SK-N-SH (cell line): ENCODE data around the gene PTPN4. TPM values are rescaled to one million over a fixed set of nuclear protein-coding genes. Genes with fewer than 3 reads are reported as not detected.

ENCODE experiments used
- CTCF ChIA-PET: fragments of 300-600, 350-600 bp; formaldehyde crosslinking; extraction: SDS; loops from one replicate; lab custom pipeline; 2021; lab: Yijun Ruan, JAX
- POLR2A ChIA-PET: fragments of 350-600 bp; sonication (Branson Sonifier 250); formaldehyde crosslinking; extraction: SDS; loops from one replicate; lab custom pipeline; 2020; ENCODE audit warnings: antibody characterized with exemption, inconsistent platforms; lab: Yijun Ruan, JAX
- DNase-seq: peaks from one replicate; pipeline ENCODE4 v3.0.0; 2012
- H2AFZ ChIP-seq: fragments of 200-600 bp; sonication (generic); 2 replicates; pipeline ENCODE4 v1.8.1; 2016; ENCODE audit warnings: antibody characterized with exemption, mild to moderate bottlenecking, low read depth
- H3F3A ChIP-seq: fragments of 200-600 bp; sonication (generic); replicated peaks from 2 replicates; pipeline ENCODE3; 2016; ENCODE audit warnings: antibody characterized with exemption, mild to moderate bottlenecking; ENCODE audit not compliant: insufficient read depth
- H3K27ac ChIP-seq, 2 experiments: fragments of 200-500 bp in 1 of 2; fragments of 200-600 bp in 1 of 2; sonication (Bioruptor generic) in 1 of 2; sonication (generic), shearing (Covaris generic) in 1 of 2; 2 replicates each; pipeline versions ENCODE4 v1.5.1 to v1.6.1; 2014 to 2016; ENCODE audit warnings: low read depth in 2 of 2, inconsistent platforms in 1 of 2, low read length in 1 of 2, mild to moderate bottlenecking in 1 of 2, mixed read lengths in 1 of 2
- H3K27me3 ChIP-seq: fragments of 200-600 bp; sonication (generic), shearing (Covaris generic); 2 replicates; pipeline ENCODE4 v1.6.1; 2016; ENCODE audit warnings: mixed run types; ENCODE audit not compliant: insufficient read depth
- H3K36me3 ChIP-seq, 2 experiments: fragments of 200-500 bp in 1 of 2; fragments of 200-600 bp in 1 of 2; sonication (Bioruptor generic) in 1 of 2; sonication (generic) in 1 of 2; replicated peaks in 1 of 2; 2 replicates each; pipeline versions ENCODE3 to v1.5.1; 2014 to 2016; ENCODE audit warnings: low read length in 1 of 2, mild to moderate bottlenecking in 1 of 2; ENCODE audit not compliant: insufficient read depth in 2 of 2, control insufficient read depth in 1 of 2
- H3K4me1 ChIP-seq, 2 experiments: fragments of 200-500 bp in 1 of 2; fragments of 200-600 bp in 1 of 2; sonication (Bioruptor generic) in 1 of 2; sonication (generic), shearing (Covaris generic) in 1 of 2; 2 replicates each; pipeline versions ENCODE4 v1.5.1 to v1.6.1; 2014 to 2016; ENCODE audit warnings: low read depth in 1 of 2, low read length in 1 of 2, mixed run types in 1 of 2; ENCODE audit not compliant: insufficient read depth in 2 of 2, control insufficient read depth in 1 of 2
- H3K4me2 ChIP-seq: fragments of 200-600 bp; sonication (generic), shearing (Covaris generic); 2 replicates; pipeline ENCODE4 v1.6.1; 2017; ENCODE audit warnings: mixed run types
- H3K4me3 ChIP-seq, 2 experiments: fragments of 200-500 bp in 1 of 2; fragments of 200-600 bp in 1 of 2; sonication (Bioruptor generic) in 1 of 2; sonication (generic), shearing (Covaris generic) in 1 of 2; 2 replicates each; pipeline versions ENCODE4 v1.5.1 to v1.8.1; 2014 to 2016; ENCODE audit warnings: low read depth in 2 of 2, inconsistent platforms in 1 of 2, low read length in 1 of 2, mild to moderate bottlenecking in 1 of 2, mixed read lengths in 1 of 2, moderate library complexity in 1 of 2
- H3K79me2 ChIP-seq: fragments of 200-600 bp; sonication (generic); 2 replicates; pipeline ENCODE4 v1.8.1; 2017; ENCODE audit warnings: mild to moderate bottlenecking; ENCODE audit not compliant: insufficient read depth
- H3K9ac ChIP-seq: fragments of 200-600 bp; sonication (generic); 2 replicates; pipeline ENCODE4 v1.6.1; 2017; ENCODE audit warnings: mixed run types
- H3K9me2 ChIP-seq: fragments of 200-600 bp; sonication (generic); 2 replicates; pipeline ENCODE4 v1.6.1; 2017; ENCODE audit warnings: mixed run types
- H3K9me3 ChIP-seq: fragments of 200-600 bp; sonication (generic); 2 replicates; pipeline ENCODE4 v1.6.1; 2017; ENCODE audit warnings: mixed run types, mild to moderate bottlenecking, moderate library complexity
- H4K20me1 ChIP-seq: fragments of 200-600 bp; sonication (generic); 2 replicates; pipeline ENCODE4 v1.6.1; 2017; ENCODE audit warnings: mild to moderate bottlenecking, mixed run types; ENCODE audit not compliant: insufficient read depth
- ELF1 ChIP-seq: IDR thresholded peaks from 2 replicates; pipeline ENCODE4 v1.4.0; 2012
- EP300 ChIP-seq, 2 experiments: IDR thresholded peaks; 2 replicates each; pipeline versions ENCODE4 v1.4.0 to v1.6.1; 2012; ENCODE audit warnings: borderline replicate concordance in 1 of 2, low read depth in 1 of 2, low read length in 1 of 2
- FOXJ3 ChIP-seq: sonication (generic); formaldehyde crosslinking; IDR thresholded peaks from 2 replicates; pipeline ENCODE4 v1.5.1; 2020; ENCODE audit warnings: mild to moderate bottlenecking, missing genetic modification reagents
- GABPA ChIP-seq: IDR thresholded peaks from 2 replicates; pipeline ENCODE4 v1.4.0; 2012; ENCODE audit warnings: low read depth, mild to moderate bottlenecking
- GATA2 ChIP-seq: sonication (generic); formaldehyde crosslinking; IDR thresholded peaks from 2 replicates; pipeline ENCODE4 v1.5.0; 2020; ENCODE audit warnings: mild to moderate bottlenecking, missing genetic modification reagents
- IRF3 ChIP-seq: fragments of 150-350 bp; IDR thresholded peaks from 2 replicates; pipeline ENCODE4 v1.6.1; 2016; ENCODE audit warnings: mild to moderate bottlenecking, low read depth, low read length
- MEF2A ChIP-seq: IDR thresholded peaks from 2 replicates; pipeline ENCODE4 v1.4.0; 2012; ENCODE audit warnings: low read depth, borderline replicate concordance
- NFIC ChIP-seq: IDR thresholded peaks from 2 replicates; pipeline ENCODE4 v1.4.0; 2012; ENCODE audit warnings: borderline replicate concordance
- PBX3 ChIP-seq: IDR thresholded peaks from 2 replicates; pipeline ENCODE4; 2012
- RAD21 ChIP-seq: IDR thresholded peaks from 2 replicates; pipeline ENCODE4 v1.6.1; 2012; ENCODE audit warnings: mild to moderate bottlenecking, low read length
- REST ChIP-seq: IDR thresholded peaks from 2 replicates; pipeline ENCODE4 v1.6.1; 2012; ENCODE audit warnings: mild to moderate bottlenecking, low read depth, low read length, moderate library complexity
- RFX5 ChIP-seq: IDR thresholded peaks from 2 replicates; pipeline ENCODE4 v1.6.1; 2012; ENCODE audit warnings: mild to moderate bottlenecking, improper control_type of control experiment, low read length
- RXRA ChIP-seq: IDR thresholded peaks from 2 replicates; pipeline ENCODE4 v1.4.0; 2012; ENCODE audit warnings: low read depth, mild to moderate bottlenecking, borderline replicate concordance
- SIN3A ChIP-seq: IDR thresholded peaks from 2 replicates; pipeline ENCODE4 v1.6.1; 2012; ENCODE audit warnings: low read depth, mild to moderate bottlenecking, low read length, moderate library complexity, borderline replicate concordance
- TAF1 ChIP-seq: IDR thresholded peaks from 2 replicates; pipeline ENCODE4 v1.6.1; 2012; ENCODE audit warnings: low read depth, mild to moderate bottlenecking, low read length, moderate library complexity, borderline replicate concordance
- YY1 ChIP-seq: IDR thresholded peaks from 2 replicates; pipeline ENCODE4 v1.4.0; 2012; ENCODE audit warnings: low read depth, mild to moderate bottlenecking
- ZBTB33 ChIP-seq: IDR thresholded peaks from 2 replicates; pipeline ENCODE4 v1.4.0; 2012; ENCODE audit warnings: low read depth, borderline replicate concordance
- whole genome bisulfite sequencing: methylation state at CpG from one replicate; pipeline ENCODE4 v1.1.6; 2017; ENCODE audit warnings: low lambda C conversion rate; 5-methylcytosine and 5-hydroxymethylcytosine counted together
- polyA plus RNA-seq, 3 experiments: library from polyadenylated mRNA; depleted of rRNA; stranded (reverse); fragments of >200 nt; gene quantifications; 2 replicates each; pipeline ENCODE4 v1.2.3, GENCODE V29; 2012

Gene PTPN4
- polyA plus RNA-seq, 1 of the 3 experiments (the other 2 are of a cell fraction), result 6.2 TPM

GRCh38 chr2:119711352-119711751 lies 48.4 kb upstream of the PTPN4 start:
- DNase-seq, result no peak
- ChIA-PET CTCF (interaction anchor here (2.2 kb wide), 1 partner anchor 8 kb away, joined by 5 read pairs; no protein-coding TSS in a partner anchor), POLR2A (no interaction called here)
- no peaks in the 10 kb centered on the region for H3K9me2 ChIP-seq
- H3K4me1 ChIP-seq, result peaks cover 0 to 7% of the 10 kb centered on the region in 2 experiments; a peak in 1 of 4 replicates
- H3K27me3 ChIP-seq, result no peaks in the 10 kb centered on the region; the same call in 1 of the 2 replicates
- H3K4me2 ChIP-seq, result no peak overlapping the region
- H3K9me3 ChIP-seq, result no peaks in the 10 kb centered on the region
- no peaks in the 10 kb centered on the region for H4K20me1 ChIP-seq
- H3K27ac ChIP-seq, result no peak overlapping the region
- H3K4me3 ChIP-seq, result no peak overlapping the region
- 88% methylated on average over 9 of the region's 9 CpGs for WGBS
- H3K79me2 ChIP-seq, result no peaks in the 10 kb centered on the region
- no peak overlapping the region for H3K9ac ChIP-seq
- TF ChIP-seq RAD21 (no peak), RXRA (no peak), REST (no peak), FOXJ3 (CRISPR knock-in tag) (no peak), IRF3 (no peak), ZBTB33 (no peak), GABPA (no peak), SIN3A (no peak), RFX5 (no peak)
- no peaks in the 10 kb centered on the region for H3F3A ChIP-seq
- no peaks in the 10 kb centered on the region for H3K36me3 ChIP-seq
- H2AFZ ChIP-seq, result no peak overlapping the region

- WGBS, result 64% methylated on average over 3 of the region's 3 CpGs
- ChIA-PET CTCF (interaction anchor here (2.2 kb wide), 1 partner anchor 10 kb away, joined by 5 read pairs; no protein-coding TSS in a partner anchor), POLR2A (no interaction called here)
- no peaks in the 10 kb centered on the region for H3K79me2 ChIP-seq
- no peak overlapping the region for H3K4me3 ChIP-seq
- no peak overlapping the region for H3K27ac ChIP-seq
- H3K9ac ChIP-seq, result no peak overlapping the region
- no peaks in the 10 kb centered on the region; the same call in 1 of the 2 replicates for H3K27me3 ChIP-seq
- no peaks in the 10 kb centered on the region for H3K9me2 ChIP-seq
- H2AFZ ChIP-seq, result no peak overlapping the region
- H3K9me3 ChIP-seq, result no peaks in the 10 kb centered on the region
- DNase-seq, result no peak
- H3K36me3 ChIP-seq, result no peaks in the 10 kb centered on the region
- H3K4me2 ChIP-seq, result no peak overlapping the region
- H3F3A ChIP-seq, result no peaks in the 10 kb centered on the region
- H4K20me1 ChIP-seq, result no peaks in the 10 kb centered on the region
- peaks cover 0 to 3% of the 10 kb centered on the region in 2 experiments; a peak in 1 of 4 replicates for H3K4me1 ChIP-seq
- TF ChIP-seq IRF3, result no peak
- no peak for TF ChIP-seq TAF1
- no peak for TF ChIP-seq YY1
- TF ChIP-seq EP300 (IDR thresholded peaks at IDR 0.05; ENCODE audit: borderline replicate concordance in 1 of 2, low read depth in 1 of 2, low read length in 1 of 2), result no peak
- no peak for TF ChIP-seq RFX5
- no peak for TF ChIP-seq FOXJ3 (CRISPR knock-in tag)
- no peak for TF ChIP-seq RAD21
- no peak for TF ChIP-seq PBX3
- TF ChIP-seq MEF2A, result no peak
- TF ChIP-seq GATA2 (CRISPR knock-in tag), result no peak
- TF ChIP-seq NFIC, result no peak
- no peak for TF ChIP-seq ELF1
Observed at GRCh38 chr2:119712571-119712970, 47.2 kb upstream of the PTPN4 start.
